Sciatic nerve (tissue), 2 donors: ENCODE data around the gene HLA-DMA. TPM values are rescaled to one million over a fixed set of nuclear protein-coding genes. Genes with fewer than 3 reads are reported as not detected.
"Not testable (repeated sequence)": the region's sequence is repeated elsewhere in the genome, so short reads cannot be mapped to it uniquely, and the experiment has no call there.

ENCODE experiments used
- ATAC-seq: fragments of 200-7000 bp; cut with Tn5 transposase; one replicate; pipeline ENCODE4 v1.9.1; 2020; ENCODE audit warnings: mild to moderate bottlenecking, moderate library complexity
- DNase-seq: peaks from one replicate; pipeline ENCODE4 v3.0.0-alpha.2; 2020; ENCODE audit warnings: low spot score
- intact Hi-C: fragments of 100-400 bp; cut with DNase I; formaldehyde crosslinking; loops from one replicate; pipeline ENCODE4 v1.14.2; 2022
- total RNA-seq: library from RNA; stranded (reverse); fragmentation: NEBNext Ultra II Directional; extraction: Animal tissue kit (Norgen Biotek cat#: 25700); gene quantifications from one replicate; pipeline ENCODE4 v1.2.1, GENCODE V29; 2021
- donor health status: DM: no; HTN: no; CAD: no.
- donor health status: DM: no; HTN: no; CAD: no.

HLA-DMA gene
- total RNA-seq, 1 donor from 2014 or later = 70.1 TPM

DNA sequence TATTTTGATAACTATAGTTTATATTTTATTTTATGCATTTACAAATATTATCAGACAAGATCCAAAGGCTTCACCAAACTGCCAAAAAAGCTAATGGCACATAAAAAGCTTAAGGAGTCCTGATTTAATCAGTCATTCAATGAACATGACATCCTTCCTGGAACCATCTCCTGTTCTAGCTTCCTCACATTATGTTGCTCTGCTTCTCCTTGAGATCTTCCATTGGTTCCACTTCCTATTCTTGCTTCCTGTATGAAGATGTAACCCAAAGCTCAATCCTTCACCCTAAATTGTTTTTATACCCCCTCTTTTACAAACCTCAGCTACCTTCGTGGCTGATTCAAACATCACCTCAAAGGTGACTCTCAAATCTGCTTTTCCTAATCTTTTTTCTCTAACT is 11.0 kb upstream of the HLA-DMA start:
- intact Hi-C loops = no loop called here
- ATAC-seq (no peak), DNase-seq (no peak)

DNA sequence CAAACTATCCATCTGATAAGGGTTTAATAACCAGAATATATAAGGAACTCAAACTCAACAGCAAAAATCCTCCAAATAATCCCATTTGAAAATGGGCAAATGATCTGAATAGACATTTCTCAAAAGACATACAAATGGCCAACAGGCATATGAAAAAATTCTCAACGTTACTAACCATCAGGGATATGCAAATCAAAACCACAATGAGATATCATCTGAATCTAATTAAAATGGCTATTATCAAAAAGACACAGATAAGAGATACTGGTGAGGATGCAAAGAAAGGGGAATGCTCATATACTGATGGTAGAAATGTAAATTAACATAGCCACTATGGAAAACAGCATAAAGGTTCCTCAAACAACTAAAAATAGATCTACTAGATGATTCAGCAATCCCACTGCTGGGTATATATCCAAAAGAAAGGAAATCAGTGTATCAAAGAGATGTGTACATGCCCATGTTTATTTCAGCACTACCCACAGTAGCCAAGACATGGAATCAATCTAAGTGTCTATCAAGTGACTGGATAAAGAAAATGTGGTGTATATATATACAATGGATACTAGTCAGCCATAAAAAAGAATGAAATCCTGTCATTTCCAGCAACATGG is 9.4 kb upstream of the HLA-DMA start:
- ATAC-seq (no peak), DNase-seq (no peak)
- intact Hi-C loops = no loop called here

DNA sequence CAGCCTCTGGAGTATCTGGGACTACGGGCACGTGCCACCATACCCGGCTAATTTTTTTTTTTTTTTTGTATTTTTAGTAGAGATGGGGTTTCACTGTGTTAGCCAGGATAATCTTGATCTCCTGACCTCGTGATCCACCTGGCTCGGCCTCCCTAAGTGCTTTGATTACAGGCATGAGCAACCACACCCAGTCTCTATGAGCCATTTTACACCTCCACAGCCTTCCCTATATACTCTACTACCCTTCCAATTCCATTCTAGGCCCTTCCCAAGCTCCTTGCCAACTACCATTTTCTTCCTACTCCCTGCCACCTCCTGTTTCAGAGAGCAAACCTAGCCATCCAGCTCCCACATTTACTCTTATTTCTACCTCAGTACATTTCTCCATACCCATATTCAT is 7.7 kb upstream of the HLA-DMA start:
- DNase-seq = no peak
- intact Hi-C loops = no loop called here
- ATAC-seq = no peak

DNA sequence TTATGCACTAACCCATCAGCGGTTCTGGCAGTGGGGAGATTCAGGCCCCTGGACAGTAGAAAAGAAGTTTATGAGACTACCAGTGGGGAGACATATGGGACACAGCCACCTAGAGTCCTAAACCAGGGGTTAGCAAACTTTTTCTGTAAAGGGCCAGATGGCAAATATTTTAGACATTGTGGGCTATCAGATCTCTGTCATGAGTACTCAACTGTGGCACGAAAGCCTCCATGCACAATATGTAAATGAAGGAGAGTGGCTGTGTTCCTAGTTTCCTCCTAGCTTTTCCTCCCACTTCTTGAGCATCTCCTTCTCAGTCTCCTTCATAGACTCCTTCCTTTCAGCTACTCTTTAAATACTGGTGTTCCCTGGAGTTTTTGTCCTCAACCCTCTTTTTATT is 3.3 kb upstream of the HLA-DMA start:
- intact Hi-C loops = no loop called here
- ATAC-seq (no peak), DNase-seq (no peak)

DNA sequence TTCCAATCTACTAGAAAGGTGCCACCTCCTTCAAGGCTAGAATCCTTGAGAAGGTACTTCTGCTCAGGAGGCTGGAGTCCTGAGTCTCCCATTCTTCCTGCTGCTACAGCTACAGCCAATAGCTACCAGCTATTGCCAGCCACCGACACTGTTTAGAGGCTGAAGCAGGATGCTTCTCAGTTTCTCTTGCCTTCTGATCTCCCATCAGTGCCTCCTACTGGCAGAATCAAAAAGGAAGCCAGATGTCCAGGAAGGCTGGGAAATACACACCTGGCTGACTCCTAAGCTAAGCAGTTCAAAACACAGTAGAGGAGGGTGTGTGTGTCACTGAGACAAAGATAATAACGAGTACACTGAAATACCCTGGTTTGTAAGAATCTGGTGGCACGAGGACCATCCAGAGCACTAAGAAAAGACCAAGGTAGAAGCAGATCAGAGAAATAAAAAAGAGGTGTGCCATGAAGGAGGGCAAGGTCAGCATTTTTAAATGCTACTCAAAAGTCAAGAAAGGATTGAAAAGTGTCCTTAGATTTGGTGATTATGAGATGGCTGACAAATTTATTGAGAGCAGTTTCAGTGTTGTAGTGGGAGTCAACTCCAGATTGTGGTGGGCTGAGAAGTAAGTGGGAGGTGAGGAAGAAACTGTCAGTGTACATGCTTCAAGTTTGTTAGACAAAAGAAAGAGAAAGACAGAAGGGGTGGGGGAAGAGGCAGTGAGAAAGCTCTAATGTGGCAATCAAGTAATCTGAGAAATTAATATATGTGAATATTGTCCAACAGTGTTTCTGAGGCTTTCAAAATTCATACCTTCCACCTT is 2.3 kb upstream of the HLA-DMA start:
- DNase-seq = no peak
- no peak for ATAC-seq
- intact Hi-C loops = no loop called here

DNA sequence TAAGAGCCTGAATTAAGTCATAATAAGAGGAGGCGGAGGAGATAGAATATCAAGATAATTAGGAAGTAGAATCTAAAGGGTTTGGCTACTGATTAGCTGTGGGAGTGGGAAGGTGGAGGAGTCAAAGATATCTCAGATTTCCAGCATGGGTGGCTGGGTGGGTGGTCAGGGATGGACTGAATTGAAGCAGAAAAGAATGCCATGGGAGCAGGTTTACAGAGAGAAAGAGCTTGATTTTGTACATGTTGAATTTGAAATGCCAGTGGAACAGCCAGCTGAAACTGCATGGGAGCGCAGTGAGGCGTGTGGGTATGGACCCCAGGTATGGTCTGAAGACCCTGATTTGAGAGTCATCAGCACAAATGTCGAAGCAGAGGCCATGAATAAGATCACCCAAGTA is 1.4 kb upstream of the HLA-DMA start:
- ATAC-seq (no peak), DNase-seq (no peak)
- intact Hi-C loops = no loop called here

DNA sequence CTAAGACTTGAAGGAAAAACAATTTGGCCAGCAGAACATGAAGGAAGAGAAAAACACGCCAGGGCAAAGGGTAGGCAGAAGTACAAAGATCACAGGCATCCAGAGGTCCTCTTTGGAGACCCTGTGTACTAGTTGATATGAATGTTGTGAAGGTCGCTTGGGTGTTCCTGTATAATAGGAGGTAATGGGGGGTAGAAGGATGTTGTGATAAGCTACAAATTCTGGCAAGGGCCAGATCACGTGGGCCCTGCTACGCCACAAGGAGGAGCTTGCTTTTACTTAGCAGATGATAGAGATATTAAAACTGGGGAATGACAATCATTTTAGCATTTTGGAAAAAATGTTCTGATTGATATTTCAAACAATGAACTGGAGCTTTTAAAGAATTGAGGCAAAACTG is 878 bp upstream of the HLA-DMA start:
- ATAC-seq = no peak
- intact Hi-C loops = no loop called here
- DNase-seq = no peak

DNA sequence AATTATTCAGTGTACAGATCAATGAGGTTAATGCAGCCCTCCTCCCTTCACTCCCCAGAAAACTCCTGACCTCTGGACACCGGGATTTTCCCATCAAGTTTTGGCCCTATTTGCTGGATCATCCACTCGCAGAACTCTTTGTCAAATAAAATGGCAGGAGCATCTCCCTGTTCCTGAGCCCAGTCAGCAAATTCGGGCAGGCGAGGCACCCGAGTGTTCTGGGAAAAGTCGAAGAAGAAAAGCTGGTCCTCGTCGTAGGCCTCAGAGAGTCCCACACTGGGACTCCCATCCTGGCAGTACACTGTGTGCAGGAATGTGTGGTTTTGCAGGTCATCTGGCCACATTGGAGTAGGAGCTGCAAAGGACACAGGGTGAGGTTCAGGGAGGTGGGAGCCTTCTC is 2.4 kb downstream of the HLA-DMA start:
- DNase-seq (no peak), ATAC-seq (no peak)
- intact Hi-C loops = no loop called here

DNA sequence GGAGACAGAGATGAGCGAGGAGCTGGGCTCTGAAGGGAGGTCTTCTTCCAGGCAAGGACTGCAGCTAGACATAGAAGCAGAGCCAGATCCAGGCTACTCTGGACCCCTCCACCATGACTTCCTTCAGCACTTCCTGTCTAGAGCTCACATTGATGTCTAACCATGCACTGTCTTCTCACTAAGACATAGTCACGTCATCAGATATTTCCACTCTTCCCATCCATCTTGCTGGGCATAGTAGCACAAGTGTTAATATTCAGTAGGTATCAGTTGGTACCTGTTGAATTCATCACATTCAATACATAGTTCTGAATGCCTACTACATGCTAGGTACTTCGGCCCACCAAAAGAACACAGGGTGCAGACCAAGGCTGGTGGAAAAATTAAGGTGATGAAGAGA is 2.9 kb downstream of the HLA-DMA start:
- ATAC-seq (no peak), DNase-seq (no peak)
- intact Hi-C loops = no loop called here

DNA sequence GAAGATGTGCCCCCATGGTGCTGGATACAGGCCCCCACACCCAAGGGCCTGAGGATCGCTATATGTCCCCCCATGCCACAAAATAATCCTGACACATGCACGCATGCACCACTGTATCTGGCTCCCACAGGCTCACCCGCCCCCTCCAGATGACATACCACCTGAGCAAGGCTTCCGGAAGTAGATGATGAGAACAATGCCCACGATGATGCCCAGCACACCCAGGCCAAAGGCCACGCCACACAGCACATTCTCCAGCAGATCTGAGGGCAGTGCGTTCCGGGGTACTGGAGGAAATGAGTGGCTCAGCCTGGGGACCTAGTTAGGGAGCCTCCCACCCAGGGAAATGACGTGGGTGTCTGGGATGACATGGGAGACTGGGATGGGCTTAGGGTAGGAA is 3.8 kb downstream of the HLA-DMA start:
- ATAC-seq (no peak), DNase-seq (no peak)
- intact Hi-C loops = no loop called here

DNA sequence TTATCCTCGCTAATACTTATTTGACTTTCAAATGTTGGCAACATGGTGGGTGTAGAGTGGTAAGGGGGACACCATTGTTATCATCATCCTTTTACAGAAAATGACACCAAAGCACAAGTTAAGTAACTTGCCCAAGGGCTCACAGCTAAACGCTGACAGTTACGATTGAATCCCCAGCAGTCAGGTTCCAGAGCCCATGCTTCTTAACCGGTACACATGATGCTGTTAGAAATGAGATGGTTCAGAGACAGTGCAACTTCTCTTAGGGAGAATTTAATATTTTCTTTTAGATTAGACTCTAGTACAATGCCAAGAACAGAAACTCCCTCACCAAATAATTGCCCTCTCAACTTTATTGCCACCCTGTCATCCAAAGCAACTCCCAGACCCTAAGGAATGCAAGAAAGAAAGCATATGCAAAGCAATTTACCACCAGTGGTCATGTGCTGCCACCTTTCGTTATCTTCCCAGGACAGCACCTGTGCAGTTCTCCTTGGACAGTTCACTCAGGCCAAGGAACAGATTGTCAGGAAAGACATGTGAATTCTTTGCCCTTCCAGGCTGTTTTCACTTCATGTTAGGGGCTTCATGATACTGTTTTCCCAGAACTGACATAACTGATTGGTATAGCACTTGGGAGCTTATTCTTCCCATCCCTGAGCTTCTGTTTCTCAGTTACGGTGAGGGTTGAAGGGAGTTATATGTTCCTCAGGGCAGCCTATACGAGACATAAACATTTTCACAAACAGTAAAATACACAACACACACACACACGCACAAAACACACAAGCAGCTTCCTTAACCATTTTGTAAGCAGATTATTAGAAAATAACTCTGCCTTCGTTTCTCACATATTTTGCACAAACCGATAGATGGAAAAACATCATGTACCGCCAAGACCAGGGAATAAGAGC is 5.1 kb downstream of the HLA-DMA start:
- intact Hi-C loops = no loop called here
- DNase-seq (no peak), ATAC-seq (no peak)

DNA sequence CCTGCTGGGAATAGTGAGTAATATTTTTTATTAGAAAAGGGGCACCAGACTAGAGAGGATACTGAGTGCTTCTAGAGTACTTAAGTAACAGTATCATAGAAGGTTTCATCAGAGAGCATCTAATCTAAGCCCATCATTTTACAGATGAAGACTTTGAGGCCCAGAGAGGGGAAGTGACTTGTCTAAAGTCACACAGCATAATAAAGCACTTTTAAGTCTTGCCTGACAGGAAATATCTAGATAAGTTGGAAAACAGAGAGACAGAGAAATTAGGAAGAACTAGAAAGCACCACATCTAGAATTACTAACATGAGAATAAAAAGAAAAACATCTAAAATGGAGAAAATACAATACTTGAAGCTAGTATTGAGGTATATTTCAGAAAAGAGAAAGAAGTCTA is 6.0 kb downstream of the HLA-DMA start:
- ATAC-seq (no peak), DNase-seq (no peak)
- intact Hi-C loops = no loop called here

DNA sequence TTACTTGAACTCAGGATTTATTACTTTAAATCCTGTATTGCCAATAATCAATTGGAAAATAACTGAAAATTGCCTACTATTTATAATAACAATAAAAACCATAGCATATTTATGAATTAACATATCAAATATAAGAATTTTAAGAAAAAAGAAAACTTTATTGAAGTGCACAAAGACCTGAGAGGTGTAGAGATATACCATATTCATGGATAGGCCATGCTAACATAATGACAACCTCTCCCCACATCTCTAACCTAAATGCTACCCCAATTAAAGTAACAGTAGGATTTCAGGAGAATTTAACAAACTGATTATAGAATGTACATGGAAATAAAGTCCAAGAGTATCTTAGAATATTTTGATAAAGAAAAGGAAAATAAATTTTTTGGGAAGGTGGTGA is 6.9 kb downstream of the HLA-DMA start:
- intact Hi-C loops = no loop called here
- no peak for ATAC-seq

DNA sequence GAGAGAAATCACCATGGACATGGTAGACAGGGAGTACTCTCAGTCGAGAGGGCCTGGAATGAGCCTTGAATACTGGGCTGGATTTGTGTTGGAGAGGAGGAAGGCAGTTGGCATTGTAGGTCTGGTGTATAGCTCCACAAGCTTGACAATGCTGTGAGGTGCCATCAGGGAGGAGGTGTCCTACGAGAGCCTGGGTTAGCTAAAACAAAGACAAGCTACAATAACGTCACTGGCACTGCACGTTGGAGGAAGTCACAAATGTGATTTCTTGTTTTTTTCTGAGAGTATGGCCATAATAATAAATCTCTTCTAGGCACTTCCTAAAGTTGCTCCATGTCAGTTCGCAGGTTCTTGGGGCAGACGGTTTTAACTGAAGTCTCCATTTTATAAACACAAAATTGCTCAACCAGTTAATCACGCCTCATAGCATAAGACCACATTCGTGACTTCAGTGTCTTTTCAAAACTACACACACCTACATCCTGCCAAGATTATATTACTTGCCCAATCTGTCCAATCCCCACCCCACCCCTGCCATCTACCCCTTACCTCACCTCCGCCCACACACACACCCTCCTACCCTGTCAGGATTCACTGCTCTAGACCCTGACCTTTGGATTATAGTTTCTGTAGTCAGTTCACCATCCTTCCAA is 7.7 kb downstream of the HLA-DMA start:
- intact Hi-C loops = no loop called here
- ATAC-seq (no peak), DNase-seq (no peak)

More for the DNA sequence above, 6.9 kb downstream of the HLA-DMA start:
- DNase-seq = no peak

DNA sequence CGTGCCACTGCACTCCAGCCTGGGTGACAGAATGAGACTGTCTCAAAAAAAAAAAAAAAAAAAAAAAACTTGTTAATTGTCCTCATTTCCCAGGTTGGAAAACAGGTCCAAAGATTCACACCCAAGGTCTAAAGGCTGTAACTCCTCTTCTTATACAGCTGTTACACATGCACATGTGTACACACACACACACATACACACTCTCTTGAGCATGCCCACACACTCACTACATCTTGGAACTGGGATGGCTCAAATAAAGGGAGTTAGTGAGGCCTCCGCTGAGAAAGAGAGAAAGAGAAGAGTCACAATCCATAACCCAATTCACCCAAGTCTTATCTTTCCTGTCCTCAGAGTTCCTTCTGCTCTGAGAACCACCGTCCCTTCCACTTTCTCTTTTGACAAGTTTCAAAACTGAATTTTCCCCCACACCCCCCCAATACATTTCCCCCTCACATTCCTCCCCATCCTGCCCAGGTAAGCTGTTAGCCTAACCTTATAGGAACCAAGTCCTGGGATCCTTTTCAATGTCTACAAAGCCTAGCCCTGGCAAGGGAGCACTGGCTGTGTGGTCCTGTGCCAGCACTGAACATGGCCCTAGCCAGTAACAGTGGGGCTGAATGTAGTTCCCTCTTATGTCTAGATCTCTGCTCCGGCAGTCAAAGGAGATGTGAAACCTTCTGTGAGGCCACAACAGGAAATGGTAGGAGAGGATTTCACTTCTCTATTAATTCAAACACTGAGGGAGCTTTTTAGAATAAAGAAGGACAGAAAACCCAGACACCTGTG is 8.8 kb downstream of the HLA-DMA start:
- DNase-seq = no peak
- ATAC-seq = peak; percentile 70
- intact Hi-C loops = no loop called here

DNA sequence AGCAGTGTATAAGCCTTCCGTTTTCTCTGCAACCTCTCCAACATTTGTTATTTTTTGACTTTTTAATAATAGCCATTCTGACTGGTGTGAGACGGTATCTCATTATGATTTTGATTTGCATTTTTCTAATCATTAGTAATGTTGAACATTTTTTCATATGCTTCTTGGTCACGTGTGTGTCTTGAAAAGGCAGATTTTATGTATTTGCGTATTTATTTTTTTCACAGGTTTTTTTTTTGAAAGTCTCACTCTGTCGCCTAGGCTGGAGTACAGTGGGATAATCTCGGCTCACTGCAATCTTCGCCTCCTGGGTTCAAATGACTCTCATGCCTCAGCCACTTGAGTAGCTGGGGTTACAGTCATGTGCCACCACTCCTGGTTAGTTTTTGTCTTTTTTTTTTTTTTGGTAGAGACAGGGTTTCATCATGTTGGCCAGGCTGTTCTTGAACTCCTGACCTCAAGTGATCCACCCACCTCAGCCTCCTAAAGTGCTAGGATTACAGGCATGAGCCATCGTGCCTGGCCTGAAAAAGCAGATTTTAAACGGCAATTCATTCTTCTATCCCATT is 10.3 kb downstream of the HLA-DMA start:
- intact Hi-C loops, DNase-seq, ATAC-seq: not testable (repeated sequence)

DNA sequence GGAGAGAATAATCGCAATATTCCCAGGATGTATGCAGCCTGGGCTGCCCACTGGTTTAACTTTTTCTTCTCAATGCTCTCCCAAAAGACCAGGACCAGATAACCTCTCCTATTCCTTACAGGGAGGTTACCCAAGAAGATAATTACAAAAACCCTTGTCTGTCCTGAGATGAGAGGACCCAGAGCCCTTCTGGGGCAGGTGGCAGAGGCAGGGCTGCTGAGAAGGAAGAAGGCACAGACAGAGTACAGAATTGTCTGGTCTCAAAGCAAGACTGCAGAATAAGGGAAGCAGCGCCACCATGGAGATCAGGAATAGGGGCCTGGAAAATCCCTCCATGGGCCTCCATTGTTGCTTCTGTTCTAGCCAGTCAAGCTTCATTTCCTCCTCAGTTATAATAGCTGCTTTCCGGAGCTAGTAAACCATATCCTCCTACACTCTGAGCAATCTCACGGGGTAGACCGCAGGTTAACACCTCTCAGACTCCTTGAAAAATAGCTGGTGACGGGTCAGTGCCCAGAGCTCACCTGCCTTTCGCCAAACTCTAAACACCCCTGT is 11.6 kb downstream of the HLA-DMA start:
- intact Hi-C loops = no loop called here
- ATAC-seq = no peak
- no peak for DNase-seq

DNA sequence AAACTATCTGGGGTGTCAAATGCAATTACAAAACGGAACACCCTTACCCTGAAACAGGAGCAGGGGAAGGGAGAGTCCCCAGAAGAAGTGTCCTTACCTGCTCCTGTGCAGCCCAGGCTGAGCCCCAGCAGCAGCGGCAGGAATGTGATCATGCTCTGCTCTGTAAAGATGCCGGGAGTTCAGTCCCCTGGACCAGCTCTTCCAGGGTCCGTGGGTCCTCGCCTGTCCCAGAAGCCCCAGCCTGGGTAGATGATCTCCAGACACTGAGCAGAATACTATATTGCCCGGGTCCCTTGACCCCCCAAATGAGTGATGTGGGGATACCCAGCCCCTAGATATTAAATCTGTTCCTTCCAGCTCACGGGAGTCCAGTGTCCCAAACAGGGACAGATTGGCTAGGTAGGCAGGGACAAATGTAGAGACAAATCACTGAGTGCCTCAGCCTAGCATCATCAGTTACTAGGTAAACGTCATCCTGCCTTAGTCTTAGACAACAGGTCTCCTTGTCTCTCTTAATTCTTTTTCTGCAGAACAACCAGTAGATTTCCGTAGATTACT is 12.2 kb downstream of the HLA-DMA start, which contains the start of gene HLA-DMB:
Gene HLA-DMB, minus strand, starts transcription at position 373 of the 558 bp plus-strand sequence. Its CDS starts 221 bp downstream, at position 152.
- peak; percentile 92 for ATAC-seq
- no peak for DNase-seq
- intact Hi-C loops = no loop called here
